B cell (primary cell): ENCODE results near the gene EXOC4. TPM values are rescaled to one million over a fixed set of nuclear protein-coding genes. Genes with fewer than 3 reads are reported as not detected.

ENCODE experiments used
- ATAC-seq: fragments of 200-7000 bp; cut with Tn5 transposase; one replicate; pipeline ENCODE4 v1.10.0; 2021; ENCODE audit warnings: low read depth, mild to moderate bottlenecking, moderate number of reproducible peaks, moderate library complexity
- CTCF ChIA-PET: fragments of 350-600 bp; sonication (Branson Sonifier 250); formaldehyde crosslinking; loops from one replicate; lab custom pipeline; 2021; ENCODE audit warnings: antibody characterized with exemption, inconsistent platforms; lab: Charles Lee
- POLR2A ChIA-PET: fragments of 350-600 bp; sonication (Branson Sonifier 250); formaldehyde crosslinking; loops from one replicate; lab custom pipeline; 2021; ENCODE audit warnings: antibody characterized with exemption; lab: Charles Lee
- DNase-seq: peaks from one replicate; pipeline ENCODE4 v3.0.0; 2013
- H2AFZ ChIP-seq: 2 replicates; pipeline ENCODE4 v1.6.1; 2012; ENCODE audit warnings: mild to moderate bottlenecking, low read depth, low read length; ENCODE audit not compliant: insufficient read depth, poor library complexity, severe bottlenecking
- H3K27ac ChIP-seq, 2 donors: 1 replicate in 1 of 2; 2 replicates in 1 of 2; pipeline ENCODE4 v1.5.1; 2012 to 2013; ENCODE audit warnings: low read length in 2 of 2, mild to moderate bottlenecking in 2 of 2, moderate library complexity in 1 of 2
- H3K27me3 ChIP-seq, 4 experiments: fragments of 200-600 bp in 1 of 4; sonication (generic) in 1 of 4; replicated peaks in 1 of 4; 1 replicate in 2 of 4; 2 replicates in 2 of 4; pipeline versions ENCODE4 v1.6.1 to v1.7.0; 2013 to 2016; ENCODE audit warnings: low read length in 3 of 4, mild to moderate bottlenecking in 2 of 4, mixed read lengths in 1 of 4, moderate library complexity in 1 of 4; ENCODE audit not compliant: insufficient read depth in 4 of 4, control insufficient read depth in 3 of 4; ENCODE audit errors: control extremely low read depth in 1 of 4
- H3K36me3 ChIP-seq, 2 experiments: replicated peaks in 1 of 2; 1 replicate in 1 of 2; 2 replicates in 1 of 2; pipeline versions ENCODE4 v1.6.1 to v1.7.1; 2013; ENCODE audit warnings: low read length in 1 of 2; ENCODE audit not compliant: insufficient read depth in 2 of 2, control insufficient read depth in 1 of 2; ENCODE audit errors: control extremely low read depth in 1 of 2, extremely low read depth in 1 of 2
- H3K4me1 ChIP-seq, 2 donors: fragments of 200-600 bp in 1 of 2; sonication (generic) in 1 of 2; 1 replicate in 1 of 2; 2 replicates in 1 of 2; pipeline versions ENCODE4 v1.5.1 to v1.6.1; 2013 to 2017; ENCODE audit warnings: low read length in 2 of 2; ENCODE audit not compliant: control insufficient read depth in 2 of 2, insufficient read depth in 2 of 2
- H3K4me2 ChIP-seq: replicated peaks from 2 replicates; pipeline ENCODE3; 2012; ENCODE audit warnings: mild to moderate bottlenecking, low read depth, low read length; ENCODE audit not compliant: poor library complexity, severe bottlenecking
- H3K4me3 ChIP-seq, 5 experiments: fragments of 200-600 bp in 1 of 5; sonication (generic) in 1 of 5; 1 replicate in 3 of 5; 2 replicates in 2 of 5; pipeline versions ENCODE4 v1.5.1 to v1.7.0; 2011 to 2016; ENCODE audit warnings: low read length in 4 of 5, mild to moderate bottlenecking in 4 of 5, low read depth in 2 of 5, control low read depth in 1 of 5, moderate library complexity in 1 of 5; ENCODE audit not compliant: insufficient read depth in 1 of 5; ENCODE audit errors: control extremely low read depth in 1 of 5, extremely low read depth in 1 of 5
- H3K79me2 ChIP-seq: fragments of 200-600 bp; sonication (generic); one replicate; pipeline ENCODE4 v1.6.0; 2016; ENCODE audit warnings: low read length; ENCODE audit not compliant: control insufficient read depth, insufficient read depth
- H3K9ac ChIP-seq: fragments of 200-600 bp; sonication (generic); 2 replicates; pipeline ENCODE4 v1.6.1; 2017; ENCODE audit warnings: mild to moderate bottlenecking, low read length, moderate library complexity
- H3K9me3 ChIP-seq, 3 donors: one replicate each; pipeline versions ENCODE4 v1.6.1 to v1.7.1; 2013; ENCODE audit warnings: low read length in 2 of 3; ENCODE audit not compliant: control insufficient read depth in 2 of 3, insufficient read depth in 1 of 3; ENCODE audit errors: control extremely low read depth in 1 of 3
- H4K20me1 ChIP-seq: 2 replicates; pipeline ENCODE4 v1.6.0; 2012; ENCODE audit warnings: mild to moderate bottlenecking, low read length; ENCODE audit not compliant: insufficient read depth, control insufficient read depth, poor library complexity, severe bottlenecking
- H3K27ac Mint-ChIP-seq: one replicate; pipeline ENCODE4 v1.8.0; 2021; ENCODE audit warnings: mixed read lengths
- H3K27me3 Mint-ChIP-seq: one replicate; pipeline ENCODE4 v1.8.0; 2021; ENCODE audit warnings: mixed read lengths
- H3K4me1 Mint-ChIP-seq: one replicate; pipeline ENCODE4 v1.8.0; 2021; ENCODE audit warnings: mixed read lengths
- H3K4me3 Mint-ChIP-seq: one replicate; pipeline ENCODE4 v1.8.0; 2021; ENCODE audit warnings: mixed read lengths
- H3K9me3 Mint-ChIP-seq: one replicate; pipeline ENCODE4 v1.8.0; 2022; ENCODE audit warnings: mixed read lengths; ENCODE audit not compliant: insufficient read depth
- EZH2 ChIP-seq: IDR thresholded peaks from 2 replicates; pipeline ENCODE4 v1.6.1; 2012; ENCODE audit warnings: borderline replicate concordance, low read depth, mild to moderate bottlenecking, moderate library complexity, low read length; ENCODE audit not compliant: insufficient read depth, poor library complexity, severe bottlenecking
- WGBS: methylation state at CpG from one replicate; pipeline ENCODE4 v1.1.5; 2013; ENCODE audit warnings: missing lambda C conversion rate; ENCODE audit not compliant: insufficient coverage; 5-methylcytosine and 5-hydroxymethylcytosine counted together
- intact Hi-C: fragments of 100-400 bp; cut with micrococcal nuclease; formaldehyde crosslinking; loops from one replicate; pipeline ENCODE4 v1.10.0; 2022
- polyA plus RNA-seq: library from polyadenylated mRNA; depleted of rRNA; stranded (reverse); fragments of >200 nt; gene quantifications from 2 replicates; pipeline ENCODE4 v1.2.3, GENCODE V29; 2012
- total RNA-seq, 2 donors: library from RNA; stranded (reverse); fragments of 120-200 nt in 1 of 2; gene quantifications; 1 replicate in 1 of 2; 2 replicates in 1 of 2; pipeline versions ENCODE4 v1.2.3 to v1.2.4, GENCODE V29; 2013 to 2022
- TF ChIP-seq, protein P1 (sequence below): fragments of 200-600 bp; IDR thresholded peaks from one replicate; pipeline ENCODE4 v1.8.0; 2022; ENCODE audit warnings: antibody characterized with exemption, mild to moderate bottlenecking

The EXOC4 gene
- total and polyA plus RNA-seq, 2 donors (not counting 1 experiment from before 2014, with no cell fraction given) = 16.7 to 135 TPM

DNA sequence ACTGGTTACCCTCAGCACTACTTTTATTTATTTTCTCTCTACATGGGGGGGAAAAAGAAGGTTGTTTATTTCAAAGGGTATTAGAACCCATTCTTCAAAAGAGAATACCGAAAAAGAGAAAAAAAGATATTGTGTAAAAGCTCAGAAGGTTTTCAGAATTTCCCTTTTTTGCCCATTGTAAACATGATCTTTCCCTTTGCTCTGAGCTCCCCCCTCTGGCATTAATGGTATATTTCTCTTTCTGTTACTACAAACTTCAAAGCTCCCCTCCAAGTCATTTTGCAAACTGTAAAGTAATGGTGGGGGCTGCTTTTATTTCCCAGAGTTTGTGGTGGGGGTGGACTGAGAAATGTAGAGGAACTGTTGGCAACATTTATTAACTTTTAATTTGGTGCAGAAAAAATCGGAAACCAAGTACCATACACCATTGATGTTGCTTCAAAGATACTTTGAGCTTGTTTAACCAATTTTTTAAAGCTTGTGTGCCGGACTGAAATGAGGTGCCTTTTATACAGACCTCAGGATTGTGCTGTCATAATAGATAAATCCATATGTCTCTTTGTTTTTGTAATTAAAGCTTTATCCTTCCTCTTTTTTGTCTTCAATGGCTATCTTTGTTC lies 181.5 kb downstream of the EXOC4 start:
- H3K27ac ChIP-seq = no peak overlapping the region
- H3K4me2 ChIP-seq = no peak overlapping the region
- intact Hi-C loops = no loop called here
- no peak overlapping the region for H3K9ac ChIP-seq
- peaks cover under 1 to 1% of the 10 kb centered on the region in 2 experiments for H3K36me3 ChIP-seq
- ATAC-seq = no peak
- H2AFZ ChIP-seq = no peak overlapping the region
- H3K27me3 ChIP-seq = no peaks in the 10 kb centered on the region
- POLR2A ChIA-PET = no interaction called here
- CTCF ChIA-PET = interaction anchor here (0.6 to 3.7 kb wide), 13 partner anchors 8 to 1575 kb away, joined by 3 to 35 read pairs (median 3); no protein-coding TSS in a partner anchor
- WGBS = no CpG with 5 or more reads among the region's 3 CpGs
- Mint-ChIP-seq H3K4me3 (no peak overlapping the region), H3K27ac (no peak overlapping the region), H3K4me1 (peaks cover 5% of the 10 kb centered on the region), H3K9me3 (no peaks in the 10 kb centered on the region), H3K27me3 (no peaks in the 10 kb centered on the region)
- no peak overlapping the region for H3K4me3 ChIP-seq
- DNase-seq = peak; percentile 28
- no peaks in the 10 kb centered on the region for H3K79me2 ChIP-seq
- no peak for TF ChIP-seq EZH2
- TF ChIP-seq, protein P1, sequence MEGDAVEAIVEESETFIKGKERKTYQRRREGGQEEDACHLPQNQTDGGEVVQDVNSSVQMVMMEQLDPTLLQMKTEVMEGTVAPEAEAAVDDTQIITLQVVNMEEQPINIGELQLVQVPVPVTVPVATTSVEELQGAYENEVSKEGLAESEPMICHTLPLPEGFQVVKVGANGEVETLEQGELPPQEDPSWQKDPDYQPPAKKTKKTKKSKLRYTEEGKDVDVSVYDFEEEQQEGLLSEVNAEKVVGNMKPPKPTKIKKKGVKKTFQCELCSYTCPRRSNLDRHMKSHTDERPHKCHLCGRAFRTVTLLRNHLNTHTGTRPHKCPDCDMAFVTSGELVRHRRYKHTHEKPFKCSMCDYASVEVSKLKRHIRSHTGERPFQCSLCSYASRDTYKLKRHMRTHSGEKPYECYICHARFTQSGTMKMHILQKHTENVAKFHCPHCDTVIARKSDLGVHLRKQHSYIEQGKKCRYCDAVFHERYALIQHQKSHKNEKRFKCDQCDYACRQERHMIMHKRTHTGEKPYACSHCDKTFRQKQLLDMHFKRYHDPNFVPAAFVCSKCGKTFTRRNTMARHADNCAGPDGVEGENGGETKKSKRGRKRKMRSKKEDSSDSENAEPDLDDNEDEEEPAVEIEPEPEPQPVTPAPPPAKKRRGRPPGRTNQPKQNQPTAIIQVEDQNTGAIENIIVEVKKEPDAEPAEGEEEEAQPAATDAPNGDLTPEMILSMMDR = peak; percentile 51
- no peaks in the 10 kb centered on the region for H4K20me1 ChIP-seq
- no peaks in the 10 kb centered on the region for H3K9me3 ChIP-seq
- no peaks in the 10 kb centered on the region for H3K4me1 ChIP-seq

DNA sequence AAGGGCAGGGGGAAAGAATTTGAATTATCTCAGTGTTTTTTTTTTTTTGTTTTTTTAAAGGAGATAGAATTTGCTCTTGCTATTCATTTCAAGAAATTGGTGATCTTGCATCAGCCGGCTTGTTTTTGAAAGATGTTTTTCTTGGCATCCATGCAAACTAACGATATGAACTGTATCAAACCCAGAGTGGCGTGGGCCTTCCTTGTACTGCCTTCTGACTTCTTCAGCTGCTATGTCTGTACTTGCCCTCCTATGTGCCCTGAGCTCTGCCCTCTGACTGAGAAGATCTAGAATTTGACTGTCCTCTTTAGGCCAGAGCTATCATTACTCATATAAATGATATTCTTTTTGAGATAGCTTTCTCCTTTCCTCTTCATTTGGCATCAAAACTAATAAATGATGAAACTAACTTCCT lies 183.1 kb downstream of the EXOC4 start:
- H3K27me3 Mint-ChIP-seq = no peaks in the 10 kb centered on the region
- no peak overlapping the region for H3K27ac Mint-ChIP-seq
- 100% methylated on average over 3 of the region's 3 CpGs for WGBS
- peaks cover 5% of the 10 kb centered on the region for H3K4me1 Mint-ChIP-seq
- no peak for TF ChIP-seq EZH2
- TF ChIP-seq, protein P1 = no peak
- no peaks in the 10 kb centered on the region for H3K79me2 ChIP-seq
- no peak overlapping the region for H3K4me2 ChIP-seq
- no peaks in the 10 kb centered on the region for H3K9me3 ChIP-seq
- intact Hi-C loops = no loop called here
- no peak overlapping the region for H3K9ac ChIP-seq
- ChIA-PET CTCF (interaction anchor here (1.2 to 3.7 kb wide), 4 partner anchors 19 to 1117 kb away, joined by 4 to 35 read pairs (median 14); no protein-coding TSS in a partner anchor), POLR2A (no interaction called here)
- no peaks in the 10 kb centered on the region for H3K27me3 ChIP-seq
- no peak overlapping the region for H3K4me3 Mint-ChIP-seq
- H3K36me3 ChIP-seq = peaks cover 1 to 4% of the 10 kb centered on the region in 2 experiments
- no peaks in the 10 kb centered on the region for H4K20me1 ChIP-seq
- no peak overlapping the region for H2AFZ ChIP-seq
- DNase-seq (no peak), ATAC-seq (no peak)
- no peak overlapping the region for H3K4me3 ChIP-seq
- no peaks in the 10 kb centered on the region for H3K4me1 ChIP-seq
- no peak overlapping the region for H3K27ac ChIP-seq
- H3K9me3 Mint-ChIP-seq = no peaks in the 10 kb centered on the region
